ENCODE results near the gene THSD1.
"Not testable (repeated sequence)": the region's sequence is repeated elsewhere in the genome, so short reads cannot be mapped to it uniquely, and the experiment has no call there.

Gene THSD1

GRCh38 chr13:52414963-52415362 lies 9.0 kb upstream of the THSD1 start:
- TF ChIP-seq POLR2A (IDR thresholded peaks at IDR 0.05; ENCODE audit: low read depth, low read length) = no peak
- TF ChIP-seq SPI1 (IDR thresholded peaks at IDR 0.05; ENCODE audit: low read depth, low read length) = no peak
- TF ChIP-seq POU2F2 (IDR thresholded peaks at IDR 0.05; ENCODE audit: low read depth, low read length) = no peak
- TF ChIP-seq PAX5 (IDR thresholded peaks at IDR 0.05; ENCODE audit: insufficient read depth, low read length, severe bottlenecking) = no peak
- no peak for TF ChIP-seq POLR2AphosphoS5 (IDR thresholded peaks at IDR 0.05; ENCODE audit: low read depth, low read length)
- TF ChIP-seq TAF1 (IDR thresholded peaks at IDR 0.05; ENCODE audit: low read depth, low read length) = no peak
- DNase-seq (ENCODE audit: insufficient read length, low spot score) (no peak), FAIRE-seq (no peak)

GRCh38 chr13:52414051-52414450 lies 8.1 kb upstream of the THSD1 start:
- FAIRE-seq (no peak), DNase-seq (ENCODE audit: insufficient read length, low spot score) (no peak)
- no peak for TF ChIP-seq TAF1 (IDR thresholded peaks at IDR 0.05; ENCODE audit: low read depth, low read length)
- no peak for TF ChIP-seq SPI1 (IDR thresholded peaks at IDR 0.05; ENCODE audit: low read depth, low read length)
- no peak for TF ChIP-seq POLR2AphosphoS5 (IDR thresholded peaks at IDR 0.05; ENCODE audit: low read depth, low read length)

- FAIRE-seq = no peak
- no peak for TF ChIP-seq TAF1 (IDR thresholded peaks at IDR 0.05; ENCODE audit: low read depth, low read length)
- no peak for TF ChIP-seq SPI1 (IDR thresholded peaks at IDR 0.05; ENCODE audit: low read depth, low read length)
- TF ChIP-seq POU2F2 (IDR thresholded peaks at IDR 0.05; ENCODE audit: low read depth, low read length) = no peak
- no peak for TF ChIP-seq PAX5 (IDR thresholded peaks at IDR 0.05; ENCODE audit: insufficient read depth, low read length, severe bottlenecking)
- TF ChIP-seq POLR2AphosphoS5 (IDR thresholded peaks at IDR 0.05; ENCODE audit: low read depth, low read length) = no peak
- TF ChIP-seq POLR2A (IDR thresholded peaks at IDR 0.05; ENCODE audit: low read depth, low read length) = no peak
- DNase-seq (ENCODE audit: insufficient read length, low spot score) = no peak
Measured at GRCh38 chr13:52412128-52412527, 6.2 kb upstream of the THSD1 start.

GRCh38 chr13:52411629-52412028 lies 5.7 kb upstream of the THSD1 start:
- FAIRE-seq (no peak), DNase-seq (ENCODE audit: insufficient read length, low spot score) (no peak)
- no peak for TF ChIP-seq POLR2AphosphoS5 (IDR thresholded peaks at IDR 0.05; ENCODE audit: low read depth, low read length)
- no peak for TF ChIP-seq POLR2A (IDR thresholded peaks at IDR 0.05; ENCODE audit: low read depth, low read length)
- no peak for TF ChIP-seq PAX5 (IDR thresholded peaks at IDR 0.05; ENCODE audit: insufficient read depth, low read length, severe bottlenecking)
- TF ChIP-seq POU2F2 (IDR thresholded peaks at IDR 0.05; ENCODE audit: low read depth, low read length) = no peak
- TF ChIP-seq SPI1 (IDR thresholded peaks at IDR 0.05; ENCODE audit: low read depth, low read length) = no peak
- no peak for TF ChIP-seq TAF1 (IDR thresholded peaks at IDR 0.05; ENCODE audit: low read depth, low read length)

GRCh38 chr13:52408071-52408658 lies 2.2 kb upstream of the THSD1 start:
- FAIRE-seq; DNase-seq (ENCODE audit: insufficient read length, low spot score): not testable (repeated sequence)

GRCh38 chr13:52407436-52407835 lies 1.5 kb upstream of the THSD1 start:
- not testable (repeated sequence) for DNase-seq (ENCODE audit: insufficient read length, low spot score); FAIRE-seq

- DNase-seq (ENCODE audit: insufficient read length, low spot score) = no peak
- TF ChIP-seq PAX5 (IDR thresholded peaks at IDR 0.05; ENCODE audit: insufficient read depth, low read length, severe bottlenecking) = no peak
- no peak for TF ChIP-seq TAF1 (IDR thresholded peaks at IDR 0.05; ENCODE audit: low read depth, low read length)
- TF ChIP-seq POLR2AphosphoS5 (IDR thresholded peaks at IDR 0.05; ENCODE audit: low read depth, low read length) = no peak
- TF ChIP-seq POU2F2 (IDR thresholded peaks at IDR 0.05; ENCODE audit: low read depth, low read length) = no peak
- no peak for TF ChIP-seq SPI1 (IDR thresholded peaks at IDR 0.05; ENCODE audit: low read depth, low read length)
- no peak for TF ChIP-seq POLR2A (IDR thresholded peaks at IDR 0.05; ENCODE audit: low read depth, low read length)
- no peak for FAIRE-seq
Measured at GRCh38 chr13:52406629-52407028, 657 bp upstream of the THSD1 start.

- no peak for DNase-seq (ENCODE audit: insufficient read length, low spot score)
- TF ChIP-seq POLR2A (IDR thresholded peaks at IDR 0.05; ENCODE audit: low read depth, low read length) = no peak
- FAIRE-seq = no peak
Measured at GRCh38 chr13:52405369-52405766, 604 bp downstream of the THSD1 start.

- FAIRE-seq = no peak
- TF ChIP-seq SPI1 (IDR thresholded peaks at IDR 0.05; ENCODE audit: low read depth, low read length) = no peak
- TF ChIP-seq PAX5 (IDR thresholded peaks at IDR 0.05; ENCODE audit: insufficient read depth, low read length, severe bottlenecking) = no peak
- no peak for TF ChIP-seq POLR2AphosphoS5 (IDR thresholded peaks at IDR 0.05; ENCODE audit: low read depth, low read length)
- TF ChIP-seq POU2F2 (IDR thresholded peaks at IDR 0.05; ENCODE audit: low read depth, low read length) = no peak
- no peak for TF ChIP-seq TAF1 (IDR thresholded peaks at IDR 0.05; ENCODE audit: low read depth, low read length)
- no peak for TF ChIP-seq POLR2A (IDR thresholded peaks at IDR 0.05; ENCODE audit: low read depth, low read length)
- DNase-seq (ENCODE audit: insufficient read length, low spot score) = no peak
Measured at GRCh38 chr13:52399708-52400107, 6.3 kb downstream of the THSD1 start.

GRCh38 chr13:52399046-52399445 lies 6.9 kb downstream of the THSD1 start:
- FAIRE-seq = no peak

GRCh38 chr13:52395704-52396103 lies 10.3 kb downstream of the THSD1 start:
- TF ChIP-seq PAX5 (IDR thresholded peaks at IDR 0.05; ENCODE audit: insufficient read depth, low read length, severe bottlenecking) (no peak), POLR2AphosphoS5 (IDR thresholded peaks at IDR 0.05; ENCODE audit: low read depth, low read length) (no peak), POLR2A (IDR thresholded peaks at IDR 0.05; ENCODE audit: low read depth, low read length) (no peak), TAF1 (IDR thresholded peaks at IDR 0.05; ENCODE audit: low read depth, low read length) (no peak), POU2F2 (IDR thresholded peaks at IDR 0.05; ENCODE audit: low read depth, low read length) (no peak), SPI1 (IDR thresholded peaks at IDR 0.05; ENCODE audit: low read depth, low read length) (no peak)
- DNase-seq (ENCODE audit: insufficient read length, low spot score) (no peak), FAIRE-seq (no peak)

More at GRCh38 chr13:52399046-52399445, 6.9 kb downstream of the THSD1 start:
- DNase-seq (ENCODE audit: insufficient read length, low spot score) = no peak
- TF ChIP-seq SPI1 (IDR thresholded peaks at IDR 0.05; ENCODE audit: low read depth, low read length) (no peak), POLR2A (IDR thresholded peaks at IDR 0.05; ENCODE audit: low read depth, low read length) (no peak), POU2F2 (IDR thresholded peaks at IDR 0.05; ENCODE audit: low read depth, low read length) (no peak), PAX5 (IDR thresholded peaks at IDR 0.05; ENCODE audit: insufficient read depth, low read length, severe bottlenecking) (no peak), POLR2AphosphoS5 (IDR thresholded peaks at IDR 0.05; ENCODE audit: low read depth, low read length) (no peak), TAF1 (IDR thresholded peaks at IDR 0.05; ENCODE audit: low read depth, low read length) (no peak)

Measured in GM12891 (cell line).